Ovary (tissue), 3 donors: ENCODE measurements around the gene COBL.

Experiments
- EP300 ChIP-seq: sonication (generic); formaldehyde crosslinking; IDR thresholded peaks from one replicate; pipeline ENCODE4 v1.6.1; 2017; ENCODE audit warnings: antibody characterized with exemption
- POLR2A ChIP-seq: fragments of 450-650 bp; IDR thresholded peaks from one replicate; pipeline ENCODE4 v1.6.1; 2017; ENCODE audit warnings: antibody characterized with exemption, mild to moderate bottlenecking, moderate library complexity
- TF ChIP-seq, protein P1 (sequence below), 3 donors: fragments of 450-650 bp in 2 of 3; fragments of 200-600 bp in 1 of 3; IDR thresholded peaks; one replicate each; pipeline versions ENCODE4 v1.5.1 to v1.8.0; 2016 to 2022; ENCODE audit warnings: antibody characterized with exemption in 3 of 3, mild to moderate bottlenecking in 1 of 3
- donor health status: DM: no; HTN: no; CAD: no.

DNA sequence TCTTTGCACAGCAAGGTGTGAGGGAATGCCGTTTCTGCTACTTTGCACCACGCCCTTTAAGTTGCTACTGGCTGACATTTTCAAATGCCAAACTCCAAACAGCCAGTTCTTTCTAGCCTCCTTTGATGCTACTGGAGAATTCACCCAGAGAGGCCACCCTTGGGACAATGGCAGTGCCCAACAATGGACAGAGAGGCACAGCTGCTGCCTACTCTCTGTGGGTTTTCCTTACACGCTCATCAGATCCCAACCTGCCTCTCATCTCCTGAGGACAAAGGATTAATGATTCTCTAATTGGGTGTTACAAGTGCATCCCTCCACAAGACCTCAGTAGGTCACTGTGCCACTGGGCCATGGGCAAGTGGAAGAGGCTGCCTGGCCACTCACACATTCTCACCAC is 105.8 kb downstream of the COBL start:
- TF ChIP-seq, protein P1, sequence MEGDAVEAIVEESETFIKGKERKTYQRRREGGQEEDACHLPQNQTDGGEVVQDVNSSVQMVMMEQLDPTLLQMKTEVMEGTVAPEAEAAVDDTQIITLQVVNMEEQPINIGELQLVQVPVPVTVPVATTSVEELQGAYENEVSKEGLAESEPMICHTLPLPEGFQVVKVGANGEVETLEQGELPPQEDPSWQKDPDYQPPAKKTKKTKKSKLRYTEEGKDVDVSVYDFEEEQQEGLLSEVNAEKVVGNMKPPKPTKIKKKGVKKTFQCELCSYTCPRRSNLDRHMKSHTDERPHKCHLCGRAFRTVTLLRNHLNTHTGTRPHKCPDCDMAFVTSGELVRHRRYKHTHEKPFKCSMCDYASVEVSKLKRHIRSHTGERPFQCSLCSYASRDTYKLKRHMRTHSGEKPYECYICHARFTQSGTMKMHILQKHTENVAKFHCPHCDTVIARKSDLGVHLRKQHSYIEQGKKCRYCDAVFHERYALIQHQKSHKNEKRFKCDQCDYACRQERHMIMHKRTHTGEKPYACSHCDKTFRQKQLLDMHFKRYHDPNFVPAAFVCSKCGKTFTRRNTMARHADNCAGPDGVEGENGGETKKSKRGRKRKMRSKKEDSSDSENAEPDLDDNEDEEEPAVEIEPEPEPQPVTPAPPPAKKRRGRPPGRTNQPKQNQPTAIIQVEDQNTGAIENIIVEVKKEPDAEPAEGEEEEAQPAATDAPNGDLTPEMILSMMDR (IDR thresholded peaks at IDR 0.05), result no peak
- TF ChIP-seq POLR2A (no peak), EP300 (no peak)
